ENCODE measurements around the gene NGEF.

GRCh38 chr2:233007270-233007669 lies 5.8 kb downstream of the NGEF start:
- TF ChIP-seq, protein P1, sequence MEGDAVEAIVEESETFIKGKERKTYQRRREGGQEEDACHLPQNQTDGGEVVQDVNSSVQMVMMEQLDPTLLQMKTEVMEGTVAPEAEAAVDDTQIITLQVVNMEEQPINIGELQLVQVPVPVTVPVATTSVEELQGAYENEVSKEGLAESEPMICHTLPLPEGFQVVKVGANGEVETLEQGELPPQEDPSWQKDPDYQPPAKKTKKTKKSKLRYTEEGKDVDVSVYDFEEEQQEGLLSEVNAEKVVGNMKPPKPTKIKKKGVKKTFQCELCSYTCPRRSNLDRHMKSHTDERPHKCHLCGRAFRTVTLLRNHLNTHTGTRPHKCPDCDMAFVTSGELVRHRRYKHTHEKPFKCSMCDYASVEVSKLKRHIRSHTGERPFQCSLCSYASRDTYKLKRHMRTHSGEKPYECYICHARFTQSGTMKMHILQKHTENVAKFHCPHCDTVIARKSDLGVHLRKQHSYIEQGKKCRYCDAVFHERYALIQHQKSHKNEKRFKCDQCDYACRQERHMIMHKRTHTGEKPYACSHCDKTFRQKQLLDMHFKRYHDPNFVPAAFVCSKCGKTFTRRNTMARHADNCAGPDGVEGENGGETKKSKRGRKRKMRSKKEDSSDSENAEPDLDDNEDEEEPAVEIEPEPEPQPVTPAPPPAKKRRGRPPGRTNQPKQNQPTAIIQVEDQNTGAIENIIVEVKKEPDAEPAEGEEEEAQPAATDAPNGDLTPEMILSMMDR (IDR thresholded peaks at IDR 0.05; ENCODE audit: low read length): no peak
- TF ChIP-seq EZH2 (IDR thresholded peaks at IDR 0.05; ENCODE audit: borderline replicate concordance, low read length): no peak

Data from OCI-LY1 (cell line).